ENCODE results near the gene DSEL.

Gene DSEL

DNA sequence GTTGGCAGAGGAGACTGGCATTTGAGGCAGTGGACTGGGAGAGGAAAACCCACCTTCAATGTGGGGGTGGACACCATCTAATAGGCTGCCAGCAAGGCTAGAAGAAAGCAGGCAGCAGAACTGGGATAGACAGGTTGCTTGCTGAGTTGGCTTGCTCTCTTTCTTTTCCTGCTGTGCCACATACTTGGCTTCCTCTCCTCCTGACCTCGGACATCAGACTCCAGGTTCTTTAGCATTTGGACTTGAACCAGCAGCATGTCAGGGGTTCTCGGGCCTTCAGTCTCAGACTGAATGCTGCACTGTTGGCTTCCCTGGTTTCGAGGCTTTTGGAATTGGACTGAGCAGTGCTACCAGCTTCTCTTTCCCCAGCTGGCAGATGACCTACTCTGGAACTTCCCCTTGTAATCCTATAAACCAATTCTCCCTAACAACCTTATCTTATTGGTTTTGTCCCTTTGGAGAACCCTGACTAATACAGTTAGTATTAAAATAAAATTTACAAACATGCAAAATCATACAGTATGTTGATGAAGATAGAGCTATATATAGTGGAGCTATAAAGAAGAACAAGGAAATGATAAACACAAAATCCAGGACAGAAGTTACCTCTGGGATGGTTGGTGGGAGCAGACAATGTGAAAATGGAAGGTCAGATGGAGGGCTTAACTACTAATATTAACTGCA lies 15.9 kb downstream of the DSEL start:
- DNase-seq: no peak

DNA sequence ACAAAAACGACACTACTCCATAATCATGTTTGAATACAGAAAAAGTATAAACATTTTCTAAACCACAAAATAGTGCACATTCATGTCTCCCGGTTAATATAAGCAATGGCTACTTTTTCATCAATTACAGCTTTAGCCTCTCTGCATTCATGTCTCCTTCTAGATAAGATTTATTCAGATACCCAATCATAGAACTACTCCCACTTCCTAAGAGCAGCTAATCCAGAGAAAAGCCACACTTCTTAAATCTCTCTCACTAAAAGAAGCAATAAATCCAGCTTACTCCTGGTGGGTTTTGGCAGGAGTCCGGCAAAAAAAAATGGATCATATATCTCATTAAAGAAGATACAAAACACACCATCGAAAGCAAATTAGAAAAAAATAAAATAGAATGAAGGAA lies 20.1 kb downstream of the DSEL start:
- no peak for DNase-seq

DNA sequence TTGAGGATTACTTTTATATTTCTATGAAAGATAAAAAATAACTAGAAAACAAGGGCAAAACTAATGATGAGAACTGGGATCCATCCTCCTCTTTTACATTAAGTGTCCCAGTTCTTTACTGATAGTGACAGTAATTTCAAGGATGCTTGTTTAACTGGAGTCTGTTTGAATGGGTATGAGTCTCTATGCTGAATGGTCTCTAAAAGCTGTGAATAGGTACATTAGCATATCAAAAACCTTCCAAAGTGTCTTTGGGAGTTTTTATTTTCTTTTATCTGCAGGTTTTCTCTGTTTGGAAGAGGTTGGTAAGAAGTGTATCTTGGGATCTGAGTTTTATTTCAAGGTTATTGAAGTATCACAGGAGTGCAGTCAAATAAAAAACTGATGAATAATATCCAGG lies 30.0 kb downstream of the DSEL start:
- DNase-seq: no peak

DNA sequence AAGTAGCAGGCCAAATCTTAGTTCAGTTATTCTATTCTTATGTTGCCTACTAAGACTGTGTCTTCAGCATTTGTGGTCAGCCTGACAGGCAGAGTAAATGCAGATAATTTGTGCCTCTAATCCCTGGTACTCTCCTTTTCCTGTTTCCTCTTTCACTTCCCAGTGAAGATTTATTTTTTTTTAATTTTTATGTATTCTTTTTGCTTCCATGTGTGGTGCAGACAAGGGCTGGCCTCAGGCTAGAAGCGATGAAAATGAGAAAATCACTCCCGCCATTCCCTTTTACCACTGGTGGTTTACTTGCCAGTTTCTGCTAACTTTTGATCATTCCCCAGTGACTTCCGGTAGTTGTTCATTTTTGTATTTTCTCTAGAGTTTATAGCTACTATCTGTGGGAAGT lies 30.9 kb downstream of the DSEL start:
- no peak for DNase-seq

DNA sequence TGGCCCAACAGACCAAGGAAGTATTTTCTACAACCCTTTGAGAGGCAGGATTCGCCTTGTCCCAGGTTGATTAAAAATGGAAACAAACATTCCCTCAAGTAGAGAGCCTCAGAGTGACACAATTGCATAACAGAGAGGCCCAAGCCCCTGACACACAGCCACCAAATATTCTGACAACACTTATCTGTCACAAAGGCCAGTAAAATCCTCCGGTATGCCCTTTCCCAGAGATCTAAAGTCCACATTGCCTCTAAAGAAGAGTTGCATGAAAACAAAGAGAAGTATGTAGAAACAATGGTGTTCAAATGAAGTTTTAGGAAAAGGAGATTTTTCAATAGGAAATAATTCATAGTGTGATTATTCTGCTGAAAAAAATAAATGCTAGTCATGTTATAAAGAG lies 32.1 kb downstream of the DSEL start:
- DNase-seq: no peak

DNA sequence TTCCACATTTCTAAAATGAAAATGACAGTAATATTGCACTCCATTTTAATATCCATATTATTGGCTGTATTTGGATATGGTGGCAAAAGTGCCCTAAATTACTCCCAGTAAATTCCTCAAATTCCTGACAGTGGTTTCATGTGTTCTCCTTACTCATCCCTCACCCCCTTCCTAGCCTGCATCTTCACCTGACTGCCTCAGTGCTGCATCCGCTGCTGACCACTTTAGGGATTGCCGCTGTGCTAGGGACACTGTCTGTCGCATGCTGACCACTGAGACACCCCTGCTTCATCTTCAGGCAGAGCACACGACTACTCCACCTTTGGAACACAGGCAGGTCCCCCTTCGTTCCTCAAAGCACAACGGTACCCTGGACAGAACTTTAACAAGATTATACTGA lies 32.6 kb downstream of the DSEL start:
- DNase-seq: no peak

DNA sequence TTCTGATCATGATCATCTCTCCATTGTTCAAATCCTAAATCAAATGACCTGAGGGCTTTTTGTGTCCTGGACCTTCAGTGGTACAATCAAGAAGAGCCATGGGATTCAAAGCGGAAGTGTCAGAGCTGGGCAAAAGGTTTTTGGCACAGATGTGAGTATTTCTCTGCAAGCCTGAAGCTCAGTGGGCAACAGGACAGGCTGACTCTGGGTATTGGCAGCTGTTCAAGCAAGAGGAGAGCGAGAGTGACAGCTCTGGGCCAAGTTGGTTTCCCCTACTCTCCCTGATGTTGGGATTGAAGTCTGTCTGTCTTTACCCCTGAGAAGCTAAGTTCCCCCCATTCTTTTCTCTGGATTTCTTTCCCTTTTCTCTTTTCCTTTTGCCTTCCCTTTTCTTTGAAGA lies 33.3 kb downstream of the DSEL start:
- DNase-seq: no peak

DNA sequence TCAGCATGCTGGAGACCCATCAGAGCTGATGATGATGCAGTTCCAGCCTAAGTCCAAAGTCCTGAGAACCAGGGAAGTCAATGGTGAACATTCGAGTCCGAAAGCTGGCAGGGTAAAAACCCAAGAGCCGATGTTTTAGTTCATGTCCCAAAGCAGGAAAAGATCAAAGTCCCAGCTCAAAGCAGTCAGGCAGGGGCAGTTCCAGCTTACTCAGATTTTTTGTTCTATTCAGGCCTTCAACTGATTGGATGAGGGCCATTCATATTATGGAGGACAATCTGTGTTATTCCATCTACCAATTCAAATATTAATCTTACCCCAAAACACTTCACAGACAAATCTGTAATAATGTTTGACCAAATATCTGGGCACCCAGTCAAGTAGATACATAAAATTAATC lies 38.3 kb downstream of the DSEL start:
- no peak for DNase-seq

DNA sequence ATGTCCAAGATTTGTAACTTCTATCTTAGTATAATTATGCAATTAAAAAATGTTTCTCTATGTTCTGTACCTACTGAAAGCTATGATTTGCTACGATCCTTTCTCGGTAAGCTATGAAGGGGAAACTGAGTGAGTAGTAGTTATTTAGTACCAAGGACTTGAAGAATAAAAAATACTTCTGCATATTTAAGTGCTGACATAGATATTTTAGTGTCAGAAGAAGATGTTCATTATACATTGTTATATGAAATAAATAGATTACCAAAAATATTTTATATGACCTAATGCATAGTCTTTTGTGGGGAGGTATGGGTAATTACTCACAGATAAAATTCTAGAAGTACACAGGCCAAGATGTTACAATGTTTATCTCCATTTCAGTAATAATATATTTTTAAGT lies 39.0 kb downstream of the DSEL start:
- no peak for DNase-seq

DNA sequence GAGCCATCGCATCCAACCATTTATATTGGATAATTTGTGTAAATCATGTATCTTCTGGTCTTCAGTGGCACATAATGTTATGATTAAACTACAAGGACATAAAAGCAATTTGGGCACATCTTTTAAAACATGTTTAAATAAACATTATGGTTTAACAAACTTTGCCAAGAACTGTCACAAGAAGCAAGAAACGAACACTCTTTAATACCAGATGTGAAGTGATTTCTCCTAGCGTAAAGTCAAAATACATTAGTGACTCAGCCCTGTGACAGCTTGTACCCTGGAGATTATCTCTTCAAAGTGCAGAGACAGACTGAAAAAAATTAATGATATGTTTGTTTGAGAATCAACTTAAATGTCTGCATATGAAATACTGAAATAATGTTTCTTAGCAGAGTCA lies 39.9 kb downstream of the DSEL start:
- DNase-seq: peak; percentile 45

DNA sequence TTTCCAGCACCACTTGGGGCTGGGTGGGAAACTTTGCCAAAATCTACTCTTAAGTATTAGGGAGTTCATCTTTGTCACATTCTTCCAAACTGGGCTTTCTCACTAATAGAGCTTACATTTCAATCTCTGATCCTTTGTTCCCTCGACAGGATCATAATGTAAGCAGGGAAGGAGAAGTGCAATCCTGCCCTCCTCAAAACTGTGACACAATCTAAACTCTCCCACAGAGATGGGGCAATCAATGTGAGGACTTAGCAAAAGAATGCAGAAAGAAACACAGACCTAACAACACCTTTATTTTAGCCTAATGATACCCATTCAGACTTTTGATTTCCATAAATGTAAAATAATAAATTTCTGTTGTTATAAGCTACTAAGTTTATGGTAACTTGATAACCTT lies 40.8 kb downstream of the DSEL start:
- DNase-seq: peak; percentile 28

DNA sequence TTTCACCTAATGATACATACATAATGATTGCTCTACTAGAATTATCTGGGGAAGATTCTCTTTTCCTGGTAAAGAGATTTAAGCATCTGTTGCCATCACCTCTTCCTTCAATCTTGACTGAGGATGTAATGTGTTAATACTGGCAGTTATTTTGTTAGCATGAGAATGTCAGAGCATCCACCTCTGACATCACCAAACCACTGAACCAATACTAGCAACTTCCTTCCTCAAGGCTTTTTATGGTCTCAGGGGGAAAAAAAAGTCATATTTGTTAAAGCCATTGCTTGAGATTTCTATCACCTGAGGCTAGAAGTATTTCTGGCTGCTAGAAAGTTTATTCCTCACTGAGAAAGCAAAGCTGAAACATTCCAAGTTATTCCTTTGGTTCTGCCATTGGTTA lies 48.5 kb downstream of the DSEL start:
- no peak for DNase-seq

DNA sequence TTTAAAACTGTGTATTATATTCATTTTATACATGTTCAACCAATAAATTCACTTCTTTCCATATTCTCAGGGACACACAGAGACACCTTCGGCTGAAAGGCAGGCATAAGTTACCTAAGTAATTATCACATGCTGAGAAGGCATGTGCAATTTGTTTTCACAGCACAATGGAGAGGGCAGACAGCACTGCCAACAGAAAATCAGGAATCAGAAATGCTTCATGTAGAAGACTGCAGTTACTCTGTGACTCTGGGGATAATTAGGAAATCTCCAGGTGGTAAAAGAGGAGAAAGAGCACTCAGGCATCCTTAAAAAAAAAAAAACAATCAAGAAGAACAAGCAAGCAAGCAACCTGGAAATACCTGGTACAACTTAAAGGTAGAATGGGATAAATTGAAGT lies 49.3 kb downstream of the DSEL start:
- DNase-seq: no peak

DNA sequence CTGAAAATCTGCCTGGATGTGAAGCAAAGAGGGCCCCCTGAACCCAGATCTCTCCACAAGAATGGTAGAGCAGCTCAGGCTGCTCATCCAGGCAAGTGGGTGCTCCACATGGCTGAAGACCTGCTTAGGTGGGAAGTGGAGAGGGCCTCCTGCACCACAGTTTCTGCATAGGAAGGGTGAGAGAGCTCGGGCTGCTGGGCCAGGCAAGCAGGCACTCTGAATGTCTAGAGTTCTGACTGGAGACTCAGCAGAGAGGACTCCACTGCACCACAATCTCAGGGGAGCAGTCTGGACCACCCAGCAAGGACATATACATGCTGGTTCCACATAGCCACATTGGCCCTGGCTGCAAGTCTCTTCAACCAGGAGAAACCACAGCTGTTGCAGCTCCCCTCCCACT lies 52.0 kb downstream of the DSEL start:
- no peak for DNase-seq

DNA sequence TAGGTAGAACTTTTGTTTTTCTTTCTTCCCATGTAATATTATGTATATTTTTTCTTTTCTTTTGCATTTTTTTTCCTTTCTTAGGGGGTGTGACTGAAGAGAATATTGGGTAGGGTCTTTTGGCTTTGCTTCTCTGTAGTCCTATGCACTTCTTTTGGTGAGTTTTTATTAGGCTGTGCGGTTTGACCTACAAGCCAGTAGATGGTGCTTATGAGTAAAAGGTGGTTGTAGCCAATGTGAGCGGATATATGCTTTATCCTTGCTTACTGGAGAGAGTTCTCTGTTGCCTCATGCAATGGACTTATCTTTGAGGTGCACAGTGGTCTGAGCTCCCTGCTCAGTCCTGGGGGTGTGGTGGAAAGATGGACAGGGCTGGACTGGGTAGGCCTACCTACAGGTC lies 52.7 kb downstream of the DSEL start:
- DNase-seq: no peak

DNA sequence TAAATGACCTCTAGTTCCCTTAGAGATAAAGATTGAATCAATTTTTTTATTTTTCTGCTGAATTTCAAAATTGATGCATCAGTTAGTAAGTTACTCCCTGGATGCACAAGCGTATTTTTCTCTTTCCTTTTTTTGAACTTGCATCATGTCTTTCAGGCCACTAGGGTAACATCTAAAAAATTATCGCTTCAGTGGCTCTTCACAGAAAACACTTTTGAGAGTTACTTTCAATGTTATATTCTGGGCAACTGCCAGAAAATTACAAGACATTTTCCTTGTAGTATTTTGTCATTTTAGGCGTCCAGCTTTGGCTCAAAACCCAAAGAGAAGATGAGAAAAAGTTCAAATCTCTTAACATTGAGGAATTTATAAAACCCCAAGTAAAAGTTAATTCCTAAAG lies 59.8 kb downstream of the DSEL start:
- DNase-seq: no peak

Data from fibroblast of skin of abdomen (primary cell).